GM10266 (cell line): ENCODE measurements around the gene PLXNC1.

Experiments
- DNase-seq: peaks from one replicate; pipeline ENCODE4 v3.0.0; 2012; ENCODE audit errors: extremely low spot score
- TF ChIP-seq, protein P1 (sequence below): IDR thresholded peaks from 2 replicates; pipeline ENCODE4 v1.5.1; 2012; ENCODE audit warnings: mild to moderate bottlenecking, low read depth; ENCODE audit not compliant: control insufficient read depth, insufficient read depth; ENCODE audit errors: missing control alignments

Gene PLXNC1

GRCh38 chr12:94260717-94261116, 112.3 kb downstream of the PLXNC1 start:
- DNase-seq = no peak
- TF ChIP-seq, protein P1, sequence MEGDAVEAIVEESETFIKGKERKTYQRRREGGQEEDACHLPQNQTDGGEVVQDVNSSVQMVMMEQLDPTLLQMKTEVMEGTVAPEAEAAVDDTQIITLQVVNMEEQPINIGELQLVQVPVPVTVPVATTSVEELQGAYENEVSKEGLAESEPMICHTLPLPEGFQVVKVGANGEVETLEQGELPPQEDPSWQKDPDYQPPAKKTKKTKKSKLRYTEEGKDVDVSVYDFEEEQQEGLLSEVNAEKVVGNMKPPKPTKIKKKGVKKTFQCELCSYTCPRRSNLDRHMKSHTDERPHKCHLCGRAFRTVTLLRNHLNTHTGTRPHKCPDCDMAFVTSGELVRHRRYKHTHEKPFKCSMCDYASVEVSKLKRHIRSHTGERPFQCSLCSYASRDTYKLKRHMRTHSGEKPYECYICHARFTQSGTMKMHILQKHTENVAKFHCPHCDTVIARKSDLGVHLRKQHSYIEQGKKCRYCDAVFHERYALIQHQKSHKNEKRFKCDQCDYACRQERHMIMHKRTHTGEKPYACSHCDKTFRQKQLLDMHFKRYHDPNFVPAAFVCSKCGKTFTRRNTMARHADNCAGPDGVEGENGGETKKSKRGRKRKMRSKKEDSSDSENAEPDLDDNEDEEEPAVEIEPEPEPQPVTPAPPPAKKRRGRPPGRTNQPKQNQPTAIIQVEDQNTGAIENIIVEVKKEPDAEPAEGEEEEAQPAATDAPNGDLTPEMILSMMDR = no peak

DNA sequence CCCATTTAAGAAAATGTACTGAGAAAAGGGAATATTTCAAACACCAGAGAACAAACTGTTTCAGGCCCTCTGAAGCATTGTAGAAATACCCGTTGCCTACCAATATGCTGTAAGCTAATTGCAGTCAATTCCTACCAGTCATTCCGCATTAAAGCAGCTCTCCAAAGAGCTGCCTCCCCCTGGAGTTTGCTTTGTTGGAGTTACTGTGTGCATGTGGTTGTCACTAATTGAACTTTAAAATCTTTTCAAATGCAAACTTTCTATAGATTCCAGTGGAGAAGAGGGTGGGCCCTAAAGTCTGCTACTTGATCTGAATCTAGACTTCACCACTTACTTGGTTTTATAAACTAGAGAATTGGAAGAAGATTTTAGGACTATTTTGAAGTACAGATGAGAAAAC, 112.7 kb downstream of the PLXNC1 start:
- TF ChIP-seq, protein P1 = no peak
- DNase-seq = no peak

GRCh38 chr12:94261786-94262185, 113.4 kb downstream of the PLXNC1 start:
- DNase-seq = no peak
- TF ChIP-seq, protein P1 = no peak

- peak; percentile 64 for DNase-seq
- TF ChIP-seq, protein P1 = no peak
Observed at GRCh38 chr12:94262228-94263010, 114.0 kb downstream of the PLXNC1 start.

GRCh38 chr12:94263011-94263811, 114.8 kb downstream of the PLXNC1 start:
- peak; percentile 58 for DNase-seq
- TF ChIP-seq, protein P1 = no peak

DNA sequence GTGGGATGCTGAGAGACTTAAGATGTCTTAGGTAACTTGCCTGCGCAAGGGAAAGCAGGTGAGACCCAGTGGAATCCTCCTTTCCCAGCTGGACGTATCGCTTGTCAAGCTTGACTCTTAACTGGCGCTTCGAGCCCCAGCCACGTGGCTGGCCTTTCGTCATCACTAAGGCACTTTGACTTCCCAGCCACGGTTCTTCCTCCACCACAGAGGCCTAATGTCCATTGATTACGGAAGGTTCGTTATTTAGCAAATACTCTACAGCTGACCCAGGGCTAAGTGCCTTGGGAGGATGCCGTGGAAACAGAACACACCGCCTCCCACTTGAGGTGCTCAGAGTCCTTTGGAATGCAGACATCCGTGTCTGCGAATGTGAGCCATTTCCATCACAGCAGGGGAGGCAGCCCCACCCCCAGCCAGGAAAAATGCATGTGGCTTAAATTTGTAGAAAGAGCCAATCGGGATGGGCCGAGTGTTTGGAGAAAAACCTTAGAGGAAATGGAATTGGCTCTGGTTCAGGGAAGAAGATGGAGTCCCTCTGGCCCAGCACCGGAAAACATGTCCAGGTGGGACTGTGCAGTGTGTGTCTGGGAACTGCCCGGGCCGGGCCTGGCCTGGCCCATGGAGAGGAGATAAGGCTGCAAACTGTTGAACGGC, 115.7 kb downstream of the PLXNC1 start:
- TF ChIP-seq, protein P1 = no peak
- no peak for DNase-seq
